ENCODE data around the gene TBC1D24.
"Not testable (repeated sequence)": the region's sequence is repeated elsewhere in the genome, so short reads cannot be mapped to it uniquely, and the experiment has no call there.

TBC1D24 gene

DNA sequence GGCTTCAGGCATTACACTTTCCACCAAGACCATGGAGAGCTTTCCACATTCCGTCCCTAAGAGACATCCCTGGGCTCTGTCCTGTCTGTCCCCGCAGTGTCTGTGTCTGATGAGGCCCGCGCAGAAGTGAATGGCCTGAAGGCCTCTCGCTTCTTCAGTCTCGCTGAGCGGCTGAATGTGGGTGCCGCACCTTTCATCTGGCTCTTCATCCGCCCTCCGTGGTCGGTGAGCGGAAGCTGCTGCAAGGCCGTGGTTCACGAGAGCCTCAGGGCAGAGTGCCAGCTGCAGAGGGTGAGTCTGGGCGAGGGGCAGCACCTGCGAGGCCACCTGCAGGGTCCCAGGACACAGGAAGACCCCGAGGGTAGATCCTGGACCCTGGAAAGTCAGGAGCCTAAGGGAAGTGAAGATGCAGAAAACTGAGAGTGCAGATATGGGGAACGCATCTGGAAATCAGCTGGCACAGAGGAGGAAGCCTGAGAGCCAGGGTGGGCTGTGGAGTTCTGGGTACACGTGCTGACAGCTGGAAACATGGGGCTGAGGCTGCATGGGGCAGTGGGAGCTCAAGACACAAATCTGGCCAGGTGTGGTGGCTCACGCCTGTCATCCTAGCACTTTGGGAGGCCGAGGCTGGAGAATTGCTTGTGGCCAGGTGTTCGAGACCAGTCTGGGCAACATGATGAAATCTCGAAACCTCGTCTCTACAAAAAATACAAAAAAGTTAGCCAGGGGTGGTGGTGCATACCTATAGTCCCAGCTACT lies 37.7 kb upstream of the TBC1D24 start:
- Mint-ChIP-seq H3K27ac (no peak overlapping the region), H3K4me1 (ENCODE audit: low read depth) (peaks cover 6% of the 10 kb centered on the region), H3K4me3 (no peak overlapping the region), H3K27me3 (ENCODE audit: low read depth) (no peaks in the 10 kb centered on the region), H3K9me3 (no peaks in the 10 kb centered on the region), H3K36me3 (ENCODE audit: low read depth) (peaks cover 64% of the 10 kb centered on the region)
- DNase-seq (ENCODE audit: low spot score), result no peak

DNA sequence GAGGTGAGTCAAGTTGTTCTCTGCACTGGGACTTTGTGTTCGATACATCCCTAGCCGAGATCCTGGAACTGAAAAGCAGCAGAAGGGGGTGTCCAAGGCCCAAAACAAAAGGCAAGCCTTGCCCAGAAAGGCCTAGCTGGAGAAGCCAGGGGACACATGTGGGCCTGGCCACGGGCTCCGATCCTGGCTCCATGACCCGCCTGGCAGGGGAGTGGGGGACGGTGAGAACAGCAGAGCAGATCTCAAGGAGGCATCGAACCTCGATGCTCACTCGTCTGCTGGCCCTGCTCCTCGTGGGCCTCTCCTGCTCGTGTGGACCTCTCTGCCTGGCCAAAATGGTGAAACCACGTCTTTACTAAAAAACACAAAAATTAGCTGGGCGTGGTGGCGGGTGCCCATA lies 36.8 kb upstream of the TBC1D24 start:
- no peak overlapping the region for H3K4me3 Mint-ChIP-seq
- peaks cover 6% of the 10 kb centered on the region for H3K4me1 Mint-ChIP-seq (ENCODE audit: low read depth)
- H3K36me3 Mint-ChIP-seq (ENCODE audit: low read depth), result peaks cover 56% of the 10 kb centered on the region
- no peaks in the 10 kb centered on the region for H3K27me3 Mint-ChIP-seq (ENCODE audit: low read depth)
- no peaks in the 10 kb centered on the region for H3K9me3 Mint-ChIP-seq
- no peak overlapping the region for H3K27ac Mint-ChIP-seq
- DNase-seq (ENCODE audit: low spot score), result no peak

DNA sequence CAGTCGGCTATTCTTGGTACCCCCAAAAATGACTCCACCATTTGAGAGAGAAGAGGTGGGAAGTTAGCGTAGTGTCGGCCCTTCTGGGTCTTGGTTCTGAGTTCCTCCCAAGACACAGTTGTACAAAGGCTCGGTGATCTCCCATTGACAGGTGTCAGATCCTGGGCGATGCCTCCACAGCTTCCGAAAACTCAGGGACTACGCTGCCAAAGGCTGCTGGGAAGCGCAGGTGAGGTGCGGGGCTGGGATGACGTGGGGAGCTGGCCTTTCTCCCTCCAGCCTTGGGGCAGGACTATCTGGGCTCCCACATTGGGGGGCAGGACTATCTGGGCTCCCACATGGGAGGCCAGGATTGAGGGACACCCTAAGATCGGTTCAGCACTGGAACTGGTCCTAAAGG lies 35.3 kb upstream of the TBC1D24 start:
- no peak for DNase-seq (ENCODE audit: low spot score)
- H3K27ac Mint-ChIP-seq, result peak overlapping the region; percentile 52
- H3K4me3 Mint-ChIP-seq, result no peak overlapping the region
- H3K4me1 Mint-ChIP-seq (ENCODE audit: low read depth), result peaks cover 6% of the 10 kb centered on the region
- H3K27me3 Mint-ChIP-seq (ENCODE audit: low read depth), result no peaks in the 10 kb centered on the region
- H3K36me3 Mint-ChIP-seq (ENCODE audit: low read depth), result peaks cover 56% of the 10 kb centered on the region
- no peaks in the 10 kb centered on the region for H3K9me3 Mint-ChIP-seq

DNA sequence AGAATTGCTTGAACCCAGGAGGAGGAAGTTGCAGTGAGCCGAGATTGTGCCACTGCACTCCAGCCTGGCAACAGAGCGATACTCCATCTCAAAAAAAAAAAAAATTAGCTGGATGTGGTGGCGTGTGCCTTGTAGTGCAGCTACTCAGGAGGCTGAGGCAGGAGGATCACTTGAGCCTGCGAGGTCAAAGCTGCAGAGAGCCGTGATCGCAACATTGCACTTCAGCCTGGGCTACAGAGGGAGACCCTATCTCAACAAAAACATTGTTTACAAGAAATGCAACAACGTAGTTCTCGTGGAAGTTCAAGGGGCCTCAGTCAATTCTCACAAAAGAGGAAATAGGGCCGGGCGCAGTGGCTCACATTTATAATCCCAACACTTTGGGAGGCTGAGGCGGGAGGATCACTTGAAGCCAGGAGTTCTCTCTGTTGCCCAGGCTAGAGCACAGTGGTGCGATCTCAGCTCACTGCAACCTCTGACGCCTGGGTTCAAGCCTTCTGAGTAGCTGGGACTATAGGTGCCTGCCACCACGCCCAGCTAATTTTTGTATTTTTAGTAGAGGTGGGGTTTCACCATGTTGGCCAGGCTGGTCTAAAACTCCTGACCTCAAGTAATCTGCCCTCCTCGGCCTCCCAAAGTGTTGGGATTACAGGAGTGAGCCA lies 33.7 kb upstream of the TBC1D24 start:
- H3K27ac Mint-ChIP-seq, result peak overlapping the region; percentile 10
- H3K4me3 Mint-ChIP-seq, result not testable (repeated sequence)

DNA sequence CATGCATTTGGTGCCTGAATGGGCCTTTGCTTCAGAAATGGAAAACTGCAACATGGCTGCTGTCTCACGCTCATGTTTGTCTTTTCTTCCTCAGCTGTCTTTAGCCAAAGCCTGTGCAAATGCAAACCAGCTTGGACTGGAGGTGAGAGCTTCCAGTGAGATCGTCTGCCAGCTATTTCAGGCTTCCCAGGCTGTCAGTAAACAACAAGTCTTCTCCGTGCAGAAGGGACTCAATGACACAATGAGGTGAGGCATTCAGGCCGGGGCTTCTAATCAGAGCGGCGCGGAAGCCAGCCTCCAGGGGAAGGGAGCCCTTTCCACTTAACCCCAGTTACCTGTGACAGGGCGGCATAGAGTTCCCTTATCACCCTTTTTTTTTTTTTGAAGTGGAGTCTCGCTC lies 31.4 kb upstream of the TBC1D24 start:
- no peak for DNase-seq (ENCODE audit: low spot score)
- H3K4me3 Mint-ChIP-seq, result no peak overlapping the region
- no peak overlapping the region for H3K27ac Mint-ChIP-seq
- no peaks in the 10 kb centered on the region for H3K9me3 Mint-ChIP-seq
- peaks cover 4% of the 10 kb centered on the region for H3K4me1 Mint-ChIP-seq (ENCODE audit: low read depth)
- no peaks in the 10 kb centered on the region for H3K27me3 Mint-ChIP-seq (ENCODE audit: low read depth)
- peaks cover 49% of the 10 kb centered on the region for H3K36me3 Mint-ChIP-seq (ENCODE audit: low read depth)

More for the DNA sequence above, 33.7 kb upstream of the TBC1D24 start:
- H3K36me3 Mint-ChIP-seq (ENCODE audit: low read depth), result peaks cover 54% of the 10 kb centered on the region
- H3K27me3 Mint-ChIP-seq (ENCODE audit: low read depth); H3K9me3 Mint-ChIP-seq; DNase-seq (ENCODE audit: low spot score); H3K4me1 Mint-ChIP-seq (ENCODE audit: low read depth): not testable (repeated sequence)

DNA sequence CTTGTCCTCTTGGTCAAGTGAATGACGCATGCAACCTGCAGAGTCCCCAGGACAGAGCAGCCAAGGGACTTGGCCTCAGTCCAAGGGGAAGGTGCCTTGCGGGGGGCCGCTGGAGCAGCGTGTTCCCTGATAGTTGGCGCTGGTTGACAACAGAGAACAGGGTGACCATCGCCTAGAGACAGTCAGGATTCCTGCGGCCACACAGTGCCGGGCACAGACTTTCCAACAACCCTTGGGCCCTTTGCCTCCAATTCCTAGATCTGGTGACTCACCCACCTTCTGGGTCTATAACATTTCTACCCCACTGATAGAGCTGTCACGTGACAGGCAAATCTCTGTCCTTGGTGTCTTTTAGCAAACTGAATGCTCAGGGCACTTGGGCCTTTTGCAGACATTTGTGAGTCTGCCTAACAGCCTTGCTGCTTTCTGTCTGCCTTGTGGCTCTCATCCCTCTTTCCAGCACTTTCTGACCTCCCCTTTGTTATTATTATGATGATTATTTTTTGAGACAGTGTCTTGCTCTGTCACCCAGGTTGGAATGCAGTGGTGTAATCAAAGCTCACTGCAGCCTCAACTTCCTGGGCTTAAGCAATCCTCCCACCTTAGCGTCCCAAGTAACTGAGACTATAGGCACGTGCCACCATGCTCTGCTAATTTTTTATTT lies 26.9 kb upstream of the TBC1D24 start:
- peaks cover 48% of the 10 kb centered on the region for H3K36me3 Mint-ChIP-seq (ENCODE audit: low read depth)
- H3K27ac Mint-ChIP-seq, result no peak overlapping the region
- H3K4me1 Mint-ChIP-seq (ENCODE audit: low read depth), result no peaks in the 10 kb centered on the region
- no peaks in the 10 kb centered on the region for H3K27me3 Mint-ChIP-seq (ENCODE audit: low read depth)
- H3K4me3 Mint-ChIP-seq, result no peak overlapping the region
- H3K9me3 Mint-ChIP-seq, result no peaks in the 10 kb centered on the region
- DNase-seq (ENCODE audit: low spot score), result no peak

DNA sequence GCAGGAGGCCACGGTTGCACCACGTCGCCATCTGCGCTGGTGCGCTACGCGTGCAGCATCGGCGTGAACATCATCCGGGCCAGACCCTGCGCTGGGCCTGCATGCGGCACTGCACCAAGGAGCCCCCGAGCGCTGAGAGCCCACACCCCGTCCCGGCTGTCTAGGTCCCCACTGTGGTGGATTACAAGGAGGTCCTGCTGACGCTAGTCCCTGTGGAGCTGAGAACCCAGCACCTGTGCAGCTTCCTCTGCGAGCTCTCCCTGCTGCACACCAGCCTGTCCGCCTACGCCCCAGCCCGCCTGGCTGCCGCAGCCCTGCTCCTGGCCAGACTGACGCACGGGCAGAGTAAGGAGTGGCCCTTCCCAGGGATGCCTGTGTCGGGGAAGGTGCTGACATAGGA lies 25.8 kb upstream of the TBC1D24 start:
- Mint-ChIP-seq H3K27ac (no peak overlapping the region), H3K9me3 (no peaks in the 10 kb centered on the region), H3K27me3 (ENCODE audit: low read depth) (no peaks in the 10 kb centered on the region), H3K36me3 (ENCODE audit: low read depth) (peaks cover 50% of the 10 kb centered on the region), H3K4me1 (ENCODE audit: low read depth) (no peaks in the 10 kb centered on the region), H3K4me3 (no peak overlapping the region)
- no peak for DNase-seq (ENCODE audit: low spot score)

DNA sequence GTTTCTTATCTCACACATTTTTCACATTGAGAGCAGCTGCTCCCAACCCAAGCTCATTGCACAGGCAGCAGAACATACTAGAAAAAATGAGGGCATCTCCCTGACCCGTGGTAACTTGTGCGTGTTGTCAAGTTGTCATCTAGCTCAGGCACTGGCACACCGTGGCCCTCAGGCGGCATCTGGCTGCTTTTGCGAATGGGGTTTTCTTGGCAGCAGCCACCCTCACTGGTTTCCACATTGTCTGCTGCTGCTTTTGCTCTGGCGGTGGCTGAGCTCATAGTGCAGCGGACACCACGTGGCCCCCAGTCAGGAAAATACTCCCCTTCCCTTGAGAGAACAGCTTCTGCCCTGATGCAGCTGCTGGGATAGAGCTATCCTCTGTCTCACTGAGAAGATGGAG lies 24.4 kb upstream of the TBC1D24 start:
- Mint-ChIP-seq H3K9me3 (no peaks in the 10 kb centered on the region), H3K27me3 (ENCODE audit: low read depth) (no peaks in the 10 kb centered on the region), H3K4me3 (no peak overlapping the region), H3K27ac (no peak overlapping the region), H3K4me1 (ENCODE audit: low read depth) (no peaks in the 10 kb centered on the region), H3K36me3 (ENCODE audit: low read depth) (peaks cover 49% of the 10 kb centered on the region)
- no peak for DNase-seq (ENCODE audit: low spot score)

DNA sequence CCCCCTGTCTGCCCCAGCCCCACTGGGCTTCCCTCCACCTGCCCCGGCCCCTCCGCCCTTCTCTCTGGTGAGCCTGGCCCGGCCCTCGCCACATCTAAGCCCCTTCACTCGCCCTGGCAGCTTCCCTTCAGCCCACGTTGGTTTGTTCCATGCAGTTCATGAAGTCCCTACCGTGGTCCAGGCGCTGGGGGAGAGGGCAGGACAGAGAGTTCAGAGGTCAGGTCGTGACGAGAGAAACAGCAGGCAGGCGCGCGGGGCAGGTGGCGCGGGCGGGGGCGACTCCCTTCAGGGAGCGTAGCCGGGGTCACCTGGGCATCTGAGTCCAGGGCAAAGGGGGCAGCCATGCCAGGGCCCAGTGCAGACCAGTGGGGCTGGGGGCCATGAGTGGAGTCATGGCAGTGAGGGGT lies 23.9 kb upstream of the TBC1D24 start:
- no peak for DNase-seq (ENCODE audit: low spot score)
- Mint-ChIP-seq H3K27me3 (ENCODE audit: low read depth) (no peaks in the 10 kb centered on the region), H3K27ac (no peak overlapping the region), H3K4me1 (ENCODE audit: low read depth) (no peaks in the 10 kb centered on the region), H3K36me3 (ENCODE audit: low read depth) (peaks cover 52% of the 10 kb centered on the region), H3K9me3 (no peaks in the 10 kb centered on the region), H3K4me3 (no peak overlapping the region)

DNA sequence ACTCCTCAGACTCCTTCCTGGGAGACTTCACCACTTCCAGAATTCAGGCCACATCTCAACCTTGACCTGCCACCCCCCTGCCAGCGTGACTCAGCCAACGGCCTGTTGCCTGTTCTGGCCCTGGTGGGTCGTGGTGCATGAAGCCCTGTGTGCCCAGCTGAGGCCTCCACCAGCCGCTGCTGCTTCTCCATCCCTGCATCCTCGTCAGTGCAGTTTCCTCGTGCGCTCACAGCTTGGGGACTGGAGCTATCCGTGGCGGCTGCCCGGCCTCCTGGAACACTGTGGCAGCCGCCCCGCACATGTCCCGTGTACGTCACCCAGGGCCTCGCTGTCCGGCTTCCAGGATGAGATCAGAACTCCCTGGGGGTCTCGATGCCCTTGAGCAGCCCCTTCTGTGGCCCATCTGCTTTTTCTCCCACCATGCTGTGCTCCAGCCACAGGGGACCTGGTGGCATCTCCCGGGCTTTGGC lies 23.0 kb upstream of the TBC1D24 start:
- Mint-ChIP-seq H3K4me3 (no peak overlapping the region), H3K36me3 (ENCODE audit: low read depth) (peaks cover 51% of the 10 kb centered on the region), H3K27ac (no peak overlapping the region), H3K9me3 (no peaks in the 10 kb centered on the region), H3K27me3 (ENCODE audit: low read depth) (no peaks in the 10 kb centered on the region), H3K4me1 (ENCODE audit: low read depth) (no peaks in the 10 kb centered on the region)
- no peak for DNase-seq (ENCODE audit: low spot score)

DNA sequence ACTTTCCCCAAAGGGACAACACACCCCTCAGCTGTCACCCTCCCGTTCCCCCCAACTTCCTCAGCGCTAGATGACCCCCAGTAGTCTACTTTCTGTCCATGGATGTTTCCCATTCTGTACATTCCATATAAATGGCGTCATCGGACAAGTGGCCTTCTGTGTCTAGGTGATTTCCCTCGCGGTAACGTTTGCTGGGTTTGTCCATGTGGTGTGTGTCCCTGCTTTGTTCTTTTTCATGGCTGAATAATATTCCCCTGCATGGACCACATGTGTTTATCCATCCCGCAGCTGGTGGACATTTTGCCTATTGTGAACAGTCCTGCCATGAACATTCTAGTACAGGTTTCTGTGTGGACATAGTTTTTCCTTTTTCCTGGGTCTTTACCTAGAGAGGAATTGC lies 22.3 kb upstream of the TBC1D24 start:
- peaks cover 56% of the 10 kb centered on the region for H3K36me3 Mint-ChIP-seq (ENCODE audit: low read depth)

DNA sequence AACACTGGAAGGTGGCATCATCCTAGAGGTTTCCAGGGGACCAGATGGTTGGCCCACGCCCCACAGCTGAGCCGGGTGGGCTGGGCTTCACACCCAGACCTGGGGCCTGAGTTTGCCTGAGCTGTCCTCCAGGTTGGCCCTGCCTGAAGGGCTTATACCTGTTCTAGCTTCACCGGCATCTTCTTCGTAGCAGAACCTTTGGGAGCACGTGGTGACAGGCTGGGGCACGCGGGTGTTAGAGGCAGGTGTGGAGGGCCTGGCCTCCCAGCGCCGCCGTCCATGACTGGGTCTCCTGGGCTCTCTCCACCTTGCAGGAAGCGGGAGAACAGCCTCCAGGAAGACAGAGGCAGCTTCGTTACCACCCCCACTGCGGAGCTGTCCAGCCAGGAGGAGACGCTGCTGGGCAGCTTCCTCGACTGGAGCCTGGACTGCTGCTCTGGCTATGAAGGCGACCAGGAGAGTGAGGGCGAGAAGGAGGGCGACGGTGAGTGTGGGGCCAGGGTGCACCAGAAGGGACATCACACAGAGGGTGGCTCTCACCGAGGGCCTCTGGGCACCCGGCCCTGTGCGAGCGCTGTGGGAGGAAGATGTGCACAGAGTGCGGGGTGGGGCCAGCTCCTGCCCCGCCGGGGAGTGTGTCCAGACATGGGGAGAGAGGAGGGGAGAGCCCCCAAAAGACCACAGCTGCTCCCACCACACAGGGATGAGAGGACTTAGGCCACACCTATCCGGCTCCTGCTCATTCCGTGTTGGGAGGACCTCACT lies 19.7 kb upstream of the TBC1D24 start:
- Mint-ChIP-seq H3K4me1 (ENCODE audit: low read depth) (peaks cover 4% of the 10 kb centered on the region), H3K27me3 (ENCODE audit: low read depth) (no peaks in the 10 kb centered on the region), H3K4me3 (no peak overlapping the region), H3K9me3 (no peaks in the 10 kb centered on the region), H3K27ac (no peak overlapping the region), H3K36me3 (ENCODE audit: low read depth) (peaks cover 49% of the 10 kb centered on the region)
- no peak for DNase-seq (ENCODE audit: low spot score)

More for the DNA sequence above, 22.3 kb upstream of the TBC1D24 start:
- Mint-ChIP-seq H3K27ac (no peak overlapping the region), H3K4me3 (no peak overlapping the region), H3K9me3 (no peaks in the 10 kb centered on the region), H3K27me3 (ENCODE audit: low read depth) (no peaks in the 10 kb centered on the region), H3K4me1 (ENCODE audit: low read depth) (no peaks in the 10 kb centered on the region)
- no peak for DNase-seq (ENCODE audit: low spot score)

DNA sequence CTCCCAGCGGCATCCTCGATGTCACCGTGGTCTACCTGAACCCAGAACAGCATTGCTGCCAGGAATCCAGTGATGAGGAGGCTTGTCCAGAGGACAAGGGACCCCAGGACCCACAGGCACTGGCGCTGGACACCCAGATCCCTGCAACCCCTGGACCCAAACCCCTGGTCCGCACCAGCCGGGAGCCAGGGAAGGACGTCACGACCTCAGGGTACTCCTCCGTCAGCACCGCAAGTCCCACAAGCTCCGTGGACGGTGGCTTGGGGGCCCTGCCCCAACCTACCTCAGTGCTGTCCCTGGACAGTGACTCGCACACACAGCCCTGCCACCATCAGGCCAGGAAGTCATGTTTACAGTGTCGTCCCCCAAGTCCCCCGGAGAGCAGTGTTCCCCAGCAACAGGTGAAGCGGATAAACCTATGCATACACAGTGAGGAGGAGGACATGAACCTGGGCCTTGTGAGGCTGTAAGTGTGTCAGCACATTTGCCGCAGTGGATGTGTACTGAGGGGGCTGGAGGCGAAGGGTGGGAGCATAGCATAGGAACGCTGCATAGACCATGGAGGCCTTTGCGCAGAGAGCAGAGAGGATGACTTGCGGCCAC lies 18.3 kb upstream of the TBC1D24 start:
- peaks cover 45% of the 10 kb centered on the region for H3K36me3 Mint-ChIP-seq (ENCODE audit: low read depth)
- H3K4me3 Mint-ChIP-seq, result no peak overlapping the region
- no peaks in the 10 kb centered on the region for H3K27me3 Mint-ChIP-seq (ENCODE audit: low read depth)
- no peak for DNase-seq (ENCODE audit: low spot score)
- no peaks in the 10 kb centered on the region for H3K9me3 Mint-ChIP-seq
- peaks cover 4% of the 10 kb centered on the region for H3K4me1 Mint-ChIP-seq (ENCODE audit: low read depth)
- H3K27ac Mint-ChIP-seq, result no peak overlapping the region

Data from T-helper 2 cell treated with Interferon-gamma antibody and Interleukin-4, amounts not matched to agents 5 μg/mL and 100 μg/mL, for 36 hours (primary cell).